ENCODE results near the gene MRPS31. TPM values are rescaled to one million over a fixed set of nuclear protein-coding genes. Genes with fewer than 3 reads are reported as not detected.

Gene MRPS31
- total and polyA plus RNA-seq, 3 experiments from 2014 or later = 36.7 to 44.2 (median 38.6) TPM

GRCh38 chr13:40769970-40770369, 1.0 kb downstream of the MRPS31 start:
- Histone ChIP-seq H3K4me1 (ENCODE audit: insufficient read depth, low read length) (peaks cover 22% of the 10 kb centered on the region), H3K36me3 (ENCODE audit: insufficient read depth, low read length) (no peaks in the 10 kb centered on the region), H3K27me3 (ENCODE audit: insufficient read depth, low read length, poor library complexity, severe bottlenecking) (no peaks in the 10 kb centered on the region), H3K9me3 (ENCODE audit: low read length) (no peaks in the 10 kb centered on the region), H3K27ac (ENCODE audit: low read depth, low read length) (peak overlapping the region; percentile 87), H3K4me3 (ENCODE audit: low read length) (peak overlapping the region; percentile 99)
- Mint-ChIP-seq H3K36me3 (peaks cover 0 to 34% (median 0%) of the 10 kb centered on the region in 3 donors), H3K9me3 (no peaks in the 10 kb centered on the region), H3K27me3 (no peaks in the 10 kb centered on the region), H3K27ac (peak overlapping the region in 7 of 8 donors; percentile 92 to 99 (median 96)), H3K4me1 (peaks cover 8 to 32% (median 19%) of the 10 kb centered on the region in 3 donors), H3K4me3 (peak overlapping the region; percentile 98 to 100 (median 99))
- ChIA-PET CTCF (interaction anchor here (0.7 to 1.3 kb wide), 3 partner anchors 21 to 291 kb away, joined by 3 to 6 read pairs (median 3); partner anchors contain the start of gene WBP4), POLR2A (interaction anchor here (0.6 to 0.7 kb wide), 2 partner anchors 152 to 226 kb away, joined by 3 to 5 read pairs; no protein-coding TSS in a partner anchor)
- DNase-seq = no peak

GRCh38 chr13:40765602-40766001, 5.4 kb downstream of the MRPS31 start:
- Histone ChIP-seq H3K4me1 (ENCODE audit: insufficient read depth, low read length) (peaks cover 28% of the 10 kb centered on the region), H3K27me3 (ENCODE audit: insufficient read depth, low read length, poor library complexity, severe bottlenecking) (no peaks in the 10 kb centered on the region), H3K4me3 (ENCODE audit: low read length) (no peak overlapping the region), H3K36me3 (ENCODE audit: insufficient read depth, low read length) (no peaks in the 10 kb centered on the region), H3K9me3 (ENCODE audit: low read length) (no peaks in the 10 kb centered on the region), H3K27ac (ENCODE audit: low read depth, low read length) (no peak overlapping the region)
- Mint-ChIP-seq H3K36me3 (peaks cover 0 to 52% (median 3%) of the 10 kb centered on the region in 3 donors), H3K4me1 (peaks cover 38 to 48% (median 43%) of the 10 kb centered on the region in 3 donors), H3K27me3 (no peaks in the 10 kb centered on the region), H3K4me3 (no peak overlapping the region), H3K27ac (peak overlapping the region in 2 of 8 donors; percentile 27 to 63), H3K9me3 (no peaks in the 10 kb centered on the region)
- CTCF ChIA-PET = interaction anchor here (1.5 to 2.7 kb wide), 2 partner anchors 12 to 33 kb away, joined by 3 to 11 read pairs; no protein-coding TSS in a partner anchor
- no peak for DNase-seq
- POLR2A ChIA-PET = no interaction called here

- peaks cover 0 to 54% (median 3%) of the 10 kb centered on the region in 3 donors for H3K36me3 Mint-ChIP-seq
- ChIA-PET CTCF (interaction anchor here (1.5 to 2.7 kb wide), 2 partner anchors 13 to 34 kb away, joined by 3 to 11 read pairs; no protein-coding TSS in a partner anchor), POLR2A (no interaction called here)
- peak overlapping the region; percentile 37 to 94 (median 73) for H3K27ac Mint-ChIP-seq
- no peak overlapping the region for H3K4me3 Mint-ChIP-seq
- H3K9me3 Mint-ChIP-seq = no peaks in the 10 kb centered on the region
- H3K9me3 ChIP-seq (ENCODE audit: low read length) = no peaks in the 10 kb centered on the region
- no peaks in the 10 kb centered on the region for H3K36me3 ChIP-seq (ENCODE audit: insufficient read depth, low read length)
- H3K4me3 ChIP-seq (ENCODE audit: low read length) = no peak overlapping the region
- DNase-seq = no peak
- no peaks in the 10 kb centered on the region for H3K27me3 Mint-ChIP-seq
- peaks cover 20% of the 10 kb centered on the region for H3K4me1 ChIP-seq (ENCODE audit: insufficient read depth, low read length)
- peaks cover 38 to 43% (median 40%) of the 10 kb centered on the region in 3 donors for H3K4me1 Mint-ChIP-seq
- no peaks in the 10 kb centered on the region for H3K27me3 ChIP-seq (ENCODE audit: insufficient read depth, low read length, poor library complexity, severe bottlenecking)
- no peak overlapping the region for H3K27ac ChIP-seq (ENCODE audit: low read depth, low read length)
Observed at GRCh38 chr13:40764587-40765403, 6.2 kb downstream of the MRPS31 start.

DNA sequence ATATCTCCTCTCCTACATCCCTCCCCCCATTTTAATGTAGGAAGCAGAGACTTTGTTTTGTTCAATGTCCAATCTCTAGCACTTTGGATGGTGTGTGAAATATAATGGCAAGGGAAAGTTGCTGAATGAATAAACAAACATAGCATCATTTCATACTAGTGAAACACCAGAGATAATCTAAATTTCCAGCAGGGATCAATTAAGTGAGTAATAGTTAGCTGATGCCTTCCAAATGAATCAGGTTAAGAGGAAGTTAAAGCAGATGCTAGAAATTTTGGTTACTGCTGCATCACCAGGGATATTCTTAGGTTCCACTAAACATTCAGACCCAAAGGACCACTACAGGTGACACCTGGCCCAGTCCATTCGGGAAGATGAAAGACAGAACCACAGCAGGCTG, 8.1 kb downstream of the MRPS31 start:
- CTCF ChIA-PET = no interaction called here
- H3K4me1 Mint-ChIP-seq = peaks cover 32 to 43% (median 38%) of the 10 kb centered on the region in 3 donors

DNA sequence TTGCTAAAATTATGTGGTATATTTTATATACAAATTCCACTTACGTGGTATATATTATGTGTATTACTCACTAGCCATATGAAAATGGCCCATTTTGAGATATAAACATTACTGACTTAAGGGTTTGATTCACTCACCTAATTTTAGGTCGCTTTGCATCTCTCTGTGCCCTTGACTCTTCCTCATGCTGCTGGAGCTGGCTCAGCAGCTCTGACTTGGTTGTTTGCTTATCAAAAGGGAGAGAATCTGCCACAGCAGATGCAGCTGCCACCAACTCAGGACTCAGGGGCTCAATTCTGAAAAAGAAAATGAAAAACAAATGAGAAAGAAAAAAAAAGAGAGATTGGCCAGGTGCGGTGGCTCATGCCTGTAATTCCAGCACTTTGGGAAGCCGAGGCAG, 12.2 kb downstream of the MRPS31 start:
- Mint-ChIP-seq H3K4me3 (no peak overlapping the region), H3K36me3 (peaks cover 14 to 64% (median 16%) of the 10 kb centered on the region in 3 donors), H3K9me3 (no peaks in the 10 kb centered on the region), H3K27me3 (no peaks in the 10 kb centered on the region), H3K4me1 (peaks cover 18 to 23% (median 19%) of the 10 kb centered on the region in 3 donors), H3K27ac (peak overlapping the region in 1 of 8 donors; percentile 15)
- Histone ChIP-seq H3K36me3 (ENCODE audit: insufficient read depth, low read length) (peaks cover 15% of the 10 kb centered on the region), H3K27me3 (ENCODE audit: insufficient read depth, low read length, poor library complexity, severe bottlenecking) (no peaks in the 10 kb centered on the region), H3K9me3 (ENCODE audit: low read length) (no peaks in the 10 kb centered on the region), H3K27ac (ENCODE audit: low read depth, low read length) (no peak overlapping the region), H3K4me1 (ENCODE audit: insufficient read depth, low read length) (no peaks in the 10 kb centered on the region), H3K4me3 (ENCODE audit: low read length) (no peak overlapping the region)
- ChIA-PET POLR2A (no interaction called here), CTCF (no interaction called here)
- DNase-seq = no peak

More for the DNA sequence above, 8.1 kb downstream of the MRPS31 start:
- Histone ChIP-seq H3K27ac (ENCODE audit: low read depth, low read length) (no peak overlapping the region), H3K4me3 (ENCODE audit: low read length) (no peak overlapping the region), H3K27me3 (ENCODE audit: insufficient read depth, low read length, poor library complexity, severe bottlenecking) (no peaks in the 10 kb centered on the region), H3K9me3 (ENCODE audit: low read length) (no peaks in the 10 kb centered on the region), H3K4me1 (ENCODE audit: insufficient read depth, low read length) (peaks cover 12% of the 10 kb centered on the region), H3K36me3 (ENCODE audit: insufficient read depth, low read length) (peaks cover 5% of the 10 kb centered on the region)
- Mint-ChIP-seq H3K36me3 (peaks cover 5 to 65% (median 10%) of the 10 kb centered on the region in 3 donors), H3K27me3 (no peaks in the 10 kb centered on the region), H3K4me3 (no peak overlapping the region), H3K27ac (peak overlapping the region in 4 of 8 donors; percentile 9 to 48 (median 30)), H3K9me3 (no peaks in the 10 kb centered on the region)
- no peak for DNase-seq
- POLR2A ChIA-PET = no interaction called here

- Mint-ChIP-seq H3K27ac (no peak overlapping the region), H3K4me3 (no peak overlapping the region), H3K4me1 (peaks cover 0 to 5% (median 5%) of the 10 kb centered on the region in 3 donors), H3K27me3 (no peaks in the 10 kb centered on the region), H3K9me3 (no peaks in the 10 kb centered on the region), H3K36me3 (peaks cover 14 to 72% (median 22%) of the 10 kb centered on the region in 3 donors)
- no peaks in the 10 kb centered on the region for H3K9me3 ChIP-seq (ENCODE audit: low read length)
- peaks cover 31% of the 10 kb centered on the region for H3K36me3 ChIP-seq (ENCODE audit: insufficient read depth, low read length)
- H3K4me3 ChIP-seq (ENCODE audit: low read length) = no peak overlapping the region
- H3K4me1 ChIP-seq (ENCODE audit: insufficient read depth, low read length) = no peaks in the 10 kb centered on the region
- DNase-seq = no peak
- H3K27ac ChIP-seq (ENCODE audit: low read depth, low read length) = no peak overlapping the region
- no peaks in the 10 kb centered on the region for H3K27me3 ChIP-seq (ENCODE audit: insufficient read depth, low read length, poor library complexity, severe bottlenecking)
- CTCF ChIA-PET = no interaction called here
- POLR2A ChIA-PET = no interaction called here
Observed at GRCh38 chr13:40756042-40756441, 14.9 kb downstream of the MRPS31 start.

DNA sequence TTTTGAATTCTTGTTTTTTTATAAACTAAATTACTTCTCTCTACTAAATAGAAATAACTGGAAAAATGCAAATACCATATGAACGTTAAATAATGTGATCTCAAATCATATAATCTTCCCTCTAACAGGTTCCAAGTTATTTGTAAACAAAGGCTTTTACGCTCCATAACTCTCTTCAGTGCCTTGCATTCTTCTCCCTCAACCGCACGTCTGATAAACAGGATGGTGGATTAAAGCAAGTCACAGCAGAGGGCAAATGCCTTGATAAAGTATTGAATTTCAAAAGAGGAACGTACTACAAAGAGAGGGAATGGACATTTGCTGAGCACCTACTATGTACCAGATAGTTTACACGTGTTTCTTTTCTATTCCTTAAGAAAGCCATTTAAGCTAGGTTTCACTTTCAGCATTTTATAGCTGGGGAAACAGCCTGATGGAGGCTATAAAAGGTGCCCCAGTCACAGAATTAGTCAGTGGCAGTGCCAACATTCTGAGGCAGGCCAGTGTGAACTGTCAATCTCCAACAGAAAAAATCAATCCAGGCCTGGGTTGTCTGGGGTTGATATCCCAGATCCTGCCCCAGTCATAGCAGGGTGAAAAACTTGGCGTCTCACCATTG, 15.8 kb downstream of the MRPS31 start:
- Mint-ChIP-seq H3K27me3 (no peaks in the 10 kb centered on the region), H3K9me3 (no peaks in the 10 kb centered on the region), H3K27ac (peak overlapping the region in 1 of 8 donors; percentile 36), H3K36me3 (peaks cover 14 to 70% (median 25%) of the 10 kb centered on the region in 3 donors), H3K4me3 (no peak overlapping the region), H3K4me1 (peaks cover 0 to 5% (median 5%) of the 10 kb centered on the region in 3 donors)
- CTCF ChIA-PET = no interaction called here
- no peak overlapping the region for H3K4me3 ChIP-seq (ENCODE audit: low read length)
- H3K4me1 ChIP-seq (ENCODE audit: insufficient read depth, low read length) = no peaks in the 10 kb centered on the region
- no peak overlapping the region for H3K27ac ChIP-seq (ENCODE audit: low read depth, low read length)
- peaks cover 31% of the 10 kb centered on the region for H3K36me3 ChIP-seq (ENCODE audit: insufficient read depth, low read length)
- H3K27me3 ChIP-seq (ENCODE audit: insufficient read depth, low read length, poor library complexity, severe bottlenecking) = no peaks in the 10 kb centered on the region
- DNase-seq = no peak
- H3K9me3 ChIP-seq (ENCODE audit: low read length) = no peaks in the 10 kb centered on the region
- POLR2A ChIA-PET = no interaction called here

DNA sequence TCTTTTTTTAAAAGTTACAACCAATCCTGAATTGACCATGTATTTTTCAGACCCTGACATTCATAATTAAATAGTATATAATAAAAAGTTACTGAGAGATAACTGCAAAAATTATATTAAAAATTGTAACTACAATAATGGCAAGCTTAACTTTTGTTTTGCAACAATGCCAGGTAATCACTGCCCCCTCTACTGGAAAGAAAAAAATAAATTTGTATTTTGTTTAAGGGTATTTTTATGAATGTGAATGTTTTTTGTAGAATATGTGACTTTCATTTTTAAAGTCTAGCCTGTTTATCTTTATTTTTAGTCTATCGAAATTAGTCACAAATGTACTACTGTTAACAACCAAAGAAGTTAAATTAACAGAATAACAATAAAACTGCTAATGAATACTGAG, 21.7 kb downstream of the MRPS31 start:
- POLR2A ChIA-PET = no interaction called here

More for the DNA sequence above, 21.7 kb downstream of the MRPS31 start:
- peaks cover 0 to 3% (median 0%) of the 10 kb centered on the region in 3 donors for H3K4me1 Mint-ChIP-seq
- Histone ChIP-seq H3K9me3 (ENCODE audit: low read length) (no peaks in the 10 kb centered on the region), H3K4me3 (ENCODE audit: low read length) (no peak overlapping the region), H3K4me1 (ENCODE audit: insufficient read depth, low read length) (no peaks in the 10 kb centered on the region), H3K27me3 (ENCODE audit: insufficient read depth, low read length, poor library complexity, severe bottlenecking) (no peaks in the 10 kb centered on the region), H3K36me3 (ENCODE audit: insufficient read depth, low read length) (peaks cover 17% of the 10 kb centered on the region), H3K27ac (ENCODE audit: low read depth, low read length) (no peak overlapping the region)
- no peak overlapping the region for H3K27ac Mint-ChIP-seq
- CTCF ChIA-PET = interaction anchor here (1.1 kb wide), 1 partner anchor 21 kb away, joined by 3 read pairs; no protein-coding TSS in a partner anchor
- no peak overlapping the region for H3K4me3 Mint-ChIP-seq
- no peaks in the 10 kb centered on the region for H3K27me3 Mint-ChIP-seq
- peak in 1 of 5 donors; percentile 6 for DNase-seq
- peaks cover 0 to 53% (median 16%) of the 10 kb centered on the region in 3 donors for H3K36me3 Mint-ChIP-seq
- no peaks in the 10 kb centered on the region for H3K9me3 Mint-ChIP-seq

Data from CD8-positive, alpha-beta memory T cell (primary cell).